22Rv1 (cell line): ENCODE results near the gene GRAMD1B.

Experiments used
- ZFX ChIP-seq: fragments of 450-650 bp; IDR thresholded peaks from 2 replicates; pipeline ENCODE4 v1.6.1; 2017; ENCODE audit warnings: antibody characterized with exemption, borderline replicate concordance
- TF ChIP-seq, protein P1 (sequence below): fragments of 450-650 bp; IDR thresholded peaks from 2 replicates; pipeline ENCODE4 v1.5.1; 2017; ENCODE audit warnings: mild to moderate bottlenecking

DNA sequence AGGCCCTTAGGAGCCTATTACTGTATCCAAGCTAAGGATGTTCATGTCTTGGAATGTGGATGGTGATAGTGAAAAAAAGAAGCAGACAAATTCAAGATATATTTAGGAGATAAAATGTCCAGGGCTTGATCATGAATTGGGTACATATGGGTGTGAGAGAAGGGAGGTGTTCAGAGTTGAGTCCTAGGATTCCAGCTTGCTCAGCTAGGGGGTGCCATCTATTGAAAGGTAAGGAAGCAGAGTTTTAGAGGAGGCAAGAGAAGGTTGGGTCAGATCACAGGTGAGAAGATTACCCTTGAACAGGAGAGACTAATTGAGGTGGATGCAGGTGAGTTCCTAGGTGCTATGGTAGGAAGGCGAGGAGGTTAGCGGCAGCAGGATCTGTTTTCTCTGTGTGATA, 60.5 kb downstream of the GRAMD1B start:
- TF ChIP-seq, protein P1, sequence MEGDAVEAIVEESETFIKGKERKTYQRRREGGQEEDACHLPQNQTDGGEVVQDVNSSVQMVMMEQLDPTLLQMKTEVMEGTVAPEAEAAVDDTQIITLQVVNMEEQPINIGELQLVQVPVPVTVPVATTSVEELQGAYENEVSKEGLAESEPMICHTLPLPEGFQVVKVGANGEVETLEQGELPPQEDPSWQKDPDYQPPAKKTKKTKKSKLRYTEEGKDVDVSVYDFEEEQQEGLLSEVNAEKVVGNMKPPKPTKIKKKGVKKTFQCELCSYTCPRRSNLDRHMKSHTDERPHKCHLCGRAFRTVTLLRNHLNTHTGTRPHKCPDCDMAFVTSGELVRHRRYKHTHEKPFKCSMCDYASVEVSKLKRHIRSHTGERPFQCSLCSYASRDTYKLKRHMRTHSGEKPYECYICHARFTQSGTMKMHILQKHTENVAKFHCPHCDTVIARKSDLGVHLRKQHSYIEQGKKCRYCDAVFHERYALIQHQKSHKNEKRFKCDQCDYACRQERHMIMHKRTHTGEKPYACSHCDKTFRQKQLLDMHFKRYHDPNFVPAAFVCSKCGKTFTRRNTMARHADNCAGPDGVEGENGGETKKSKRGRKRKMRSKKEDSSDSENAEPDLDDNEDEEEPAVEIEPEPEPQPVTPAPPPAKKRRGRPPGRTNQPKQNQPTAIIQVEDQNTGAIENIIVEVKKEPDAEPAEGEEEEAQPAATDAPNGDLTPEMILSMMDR = no peak
- TF ChIP-seq ZFX = no peak
